RPMI7951 (cell line): Measurements from ENCODE around the gene ZNF597. TPM values are rescaled to one million over a fixed set of nuclear protein-coding genes. Genes with fewer than 3 reads are reported as not detected.

ENCODE experiments used
- DNase-seq: peaks from one replicate; pipeline ENCODE4 v3.0.0-alpha.2; 2012; ENCODE audit warnings: low read depth
- total RNA-seq: library from RNA; depleted of rRNA; stranded (reverse); fragments of >200 nt; shearing (Covaris generic); gene quantifications from 2 replicates; pipeline ENCODE4 v1.2.3, GENCODE V29; 2014; rRNA removed

Gene ZNF597
- 1.7 and 1.8 TPM in 2 replicates for total RNA-seq

GRCh38 chr16:3443108-3444031, at the start of gene ZNF597, which contains the start of gene NAA60:
Gene ZNF597, minus strand, starts transcription at chr16:3443504. Its CDS starts 351 bp downstream, at chr16:3443153.
Gene NAA60, plus strand, starts transcription at chr16:3443680. Its CDS starts 32,548 bp downstream, at chr16:3476228.
- DNase-seq = peak; percentile 92

GRCh38 chr16:3492356-3492755, 49.1 kb upstream of the ZNF597 start:
- no peak for DNase-seq

- DNase-seq = no peak
Measured at GRCh38 chr16:3490911-3491629, 47.8 kb upstream of the ZNF597 start.

GRCh38 chr16:3488801-3489200, 45.5 kb upstream of the ZNF597 start:
- no peak for DNase-seq

GRCh38 chr16:3487521-3488410, 44.5 kb upstream of the ZNF597 start:
- no peak for DNase-seq

GRCh38 chr16:3486506-3487215, 43.4 kb upstream of the ZNF597 start:
- no peak for DNase-seq

- no peak for DNase-seq
Measured at GRCh38 chr16:3485821-3486505, 42.7 kb upstream of the ZNF597 start.

GRCh38 chr16:3485097-3485745, 41.9 kb upstream of the ZNF597 start:
- DNase-seq = no peak

GRCh38 chr16:3484318-3485096, 41.2 kb upstream of the ZNF597 start:
- no peak for DNase-seq

- DNase-seq = no peak
Measured at GRCh38 chr16:3482659-3483241, 39.4 kb upstream of the ZNF597 start.

- no peak for DNase-seq
Measured at GRCh38 chr16:3481696-3482658, 38.7 kb upstream of the ZNF597 start.

- no peak for DNase-seq
Measured at GRCh38 chr16:3480901-3481695, 37.8 kb upstream of the ZNF597 start.

GRCh38 chr16:3479654-3480216, 36.4 kb upstream of the ZNF597 start:
- no peak for DNase-seq

GRCh38 chr16:3478242-3478925, 35.1 kb upstream of the ZNF597 start:
- no peak for DNase-seq

GRCh38 chr16:3476409-3476808, 33.1 kb upstream of the ZNF597 start:
- DNase-seq = no peak
